HepG2 (cell line): ENCODE results near the gene GRK5. TPM values are rescaled to one million over a fixed set of nuclear protein-coding genes. Genes with fewer than 3 reads are reported as not detected.

Experiments used
- BCL6 ChIP-seq: IDR thresholded peaks from 2 replicates; pipeline ENCODE4 v1.6.1; 2016; ENCODE audit warnings: missing genetic modification reagents, missing compliant biosample characterization
- GFI1 ChIP-seq: sonication (generic); formaldehyde crosslinking; IDR thresholded peaks from 2 replicates; pipeline ENCODE4 v1.5.0; 2020; ENCODE audit warnings: missing genetic modification reagents, mild to moderate bottlenecking, borderline replicate concordance
- HDAC6 ChIP-seq: fragments of 200-600 bp; sonication (generic); IDR thresholded peaks from 2 replicates; pipeline ENCODE4 v1.7.0; 2017; ENCODE audit warnings: mild to moderate bottlenecking, antibody characterized with exemption, low read length, low read depth
- HNF1B ChIP-seq: sonication (generic); formaldehyde crosslinking; IDR thresholded peaks from 2 replicates; pipeline ENCODE4 v1.5.1; 2020; ENCODE audit warnings: mild to moderate bottlenecking, moderate library complexity, missing genetic modification reagents
- HNF4A ChIP-seq: sonication (generic); formaldehyde crosslinking; IDR thresholded peaks from 2 replicates; pipeline ENCODE4 v1.4.0; 2020; ENCODE audit warnings: missing genetic modification reagents
- HNRNPL ChIP-seq: fragments of 200-400 bp; formaldehyde crosslinking; IDR thresholded peaks from 2 replicates; pipeline ENCODE4 v1.6.1; 2017; ENCODE audit warnings: mild to moderate bottlenecking, low read depth, low read length
- HOMEZ ChIP-seq: IDR thresholded peaks from 2 replicates; pipeline ENCODE4 v1.6.1; 2016; ENCODE audit warnings: low read depth
- KLF9 ChIP-seq: IDR thresholded peaks from 2 replicates; pipeline ENCODE4 v1.6.1; 2016; ENCODE audit warnings: low read depth
- MLXIP ChIP-seq: sonication (generic); formaldehyde crosslinking; IDR thresholded peaks from 2 replicates; pipeline ENCODE4 v1.9.0; 2021; ENCODE audit warnings: missing genetic modification reagents, borderline replicate concordance
- NFKB2 ChIP-seq: sonication (generic); formaldehyde crosslinking; IDR thresholded peaks from 2 replicates; pipeline ENCODE4 v1.4.0; 2020; ENCODE audit warnings: missing genetic modification reagents, borderline replicate concordance
- PITX1 ChIP-seq: sonication (generic); formaldehyde crosslinking; IDR thresholded peaks from 2 replicates; pipeline ENCODE4 v1.5.1; 2020; ENCODE audit warnings: mild to moderate bottlenecking, missing genetic modification reagents
- RFXAP ChIP-seq: sonication (generic); formaldehyde crosslinking; IDR thresholded peaks from 2 replicates; pipeline ENCODE4 v1.4.0; 2020; ENCODE audit warnings: missing genetic modification reagents, borderline replicate concordance
- SOX13 ChIP-seq, 3 experiments: fragments of 450-650 bp in 1 of 3; sonication (generic) in 1 of 3; formaldehyde crosslinking in 1 of 3; IDR thresholded peaks in 2 of 3; conservative IDR thresholded peaks in 1 of 3; 2 replicates each; pipeline versions ENCODE4 v1.5.0 to v1.6.1; 2016 to 2020; ENCODE audit warnings: antibody characterized with exemption in 1 of 3, mild to moderate bottlenecking in 1 of 3, missing compliant biosample characterization in 1 of 3, missing genetic modification reagents in 1 of 3, moderate library complexity in 1 of 3
- TMF1 ChIP-seq: sonication (generic); formaldehyde crosslinking; IDR thresholded peaks from 2 replicates; pipeline ENCODE4 v1.8.1; 2022; ENCODE audit warnings: low read depth, missing genetic modification reagents
- ZNF121 ChIP-seq: sonication (generic); formaldehyde crosslinking; IDR thresholded peaks from 2 replicates; pipeline ENCODE4 v1.5.0; 2020; ENCODE audit warnings: mild to moderate bottlenecking, missing genetic modification reagents
- ZNF263 ChIP-seq: sonication (generic); formaldehyde crosslinking; IDR thresholded peaks from 2 replicates; pipeline ENCODE4 v1.4.0; 2020; ENCODE audit warnings: missing genetic modification reagents
- ZNF276 ChIP-seq: sonication (generic); formaldehyde crosslinking; IDR thresholded peaks from 2 replicates; pipeline ENCODE4 v1.4.0; 2020; ENCODE audit warnings: mild to moderate bottlenecking, low read depth, missing genetic modification reagents
- ZNF430 ChIP-seq: sonication (generic); formaldehyde crosslinking; IDR thresholded peaks from 2 replicates; pipeline ENCODE4 v1.9.0; 2021; ENCODE audit warnings: mild to moderate bottlenecking, missing genetic modification reagents
- ZNF629 ChIP-seq: sonication (generic); formaldehyde crosslinking; conservative IDR thresholded peaks from 2 replicates; pipeline ENCODE4 v1.5.0; 2020; ENCODE audit warnings: missing genetic modification reagents
- ZNF878 ChIP-seq: sonication (generic); formaldehyde crosslinking; IDR thresholded peaks from 2 replicates; pipeline ENCODE4 v1.8.1; 2023; ENCODE audit warnings: mild to moderate bottlenecking, missing genetic modification reagents, moderate library complexity
- polyA plus RNA-seq, 8 experiments: library from polyadenylated mRNA; depleted of rRNA in 3 of 8; stranded (reverse) in 7 of 8; unstranded in 1 of 8; fragments of >200 nt; fragmentation: Illumina TruSeq in 4 of 8; extraction: Trizol in 4 of 8; gene quantifications; 2 replicates each; pipeline versions ENCODE4 v1.2.1 to v1.2.3, GENCODE V29; 2011 to 2016; ENCODE audit warnings: low read depth in 4 of 8, missing spikeins in 1 of 8, mixed read lengths in 1 of 8; ENCODE audit not compliant: insufficient read depth in 1 of 8
- total RNA-seq, 5 experiments: library from RNA; depleted of rRNA; stranded (reverse); fragments of >200 nt; fragmentation: Illumina TruSeq; extraction: Trizol; gene quantifications; 2 replicates each; pipeline ENCODE4 v1.2.3, GENCODE V29; 2016; ENCODE audit warnings: low read depth in 1 of 5

Gene GRK5
- total and polyA plus RNA-seq, 2 of the 13 experiments (the other 11 are each of a cell fraction or from before 2014, with no cell fraction given): 10.4 to 12.6 TPM

GRCh38 chr10:119203006-119203405 is 4.4 kb upstream of the GRK5 start (continued):
- TF ChIP-seq ZNF430 (CRISPR knock-in tag): no peak
- no peak for TF ChIP-seq ZNF878 (CRISPR knock-in tag)
- no peak for TF ChIP-seq RFXAP (CRISPR knock-in tag)
- no peak for TF ChIP-seq HNRNPL
- TF ChIP-seq ZNF121 (CRISPR knock-in tag): no peak
- TF ChIP-seq ZNF276 (CRISPR knock-in tag): no peak
- no peak for TF ChIP-seq ZNF263 (CRISPR knock-in tag)
- no peak for TF ChIP-seq ZNF629
- TF ChIP-seq HNF1B (CRISPR knock-in tag): 0 out of 2 replicates have a peak, but pooled peaks have one; percentile 48
- TF ChIP-seq HNF4A (CRISPR knock-in tag): no peak
- TF ChIP-seq SOX13 (IDR thresholded peaks at IDR 0.05): 0 out of 2 replicates have a peak, but pooled peaks have one; percentile 21
- TF ChIP-seq SOX13 (CRISPR knock-in tag; conservative IDR thresholded peaks at IDR 0.05 in 1 of 2, IDR thresholded peaks at IDR 0.05 in 1 of 2): peak in 1 of 2 experiments; percentile 85; a peak in 2 of 4 replicates
- TF ChIP-seq HOMEZ (CRISPR knock-in tag): no peak
- TF ChIP-seq BCL6 (CRISPR knock-in tag): no peak
- no peak for TF ChIP-seq KLF9 (CRISPR knock-in tag)
- no peak for TF ChIP-seq PITX1 (CRISPR knock-in tag)
- no peak for TF ChIP-seq NFKB2 (CRISPR knock-in tag)
- no peak for TF ChIP-seq HDAC6
- TF ChIP-seq MLXIP: no peak
- no peak for TF ChIP-seq GFI1 (CRISPR knock-in tag)
- TF ChIP-seq TMF1: no peak
